HCT116 (cell line): ENCODE data around the gene AK2. TPM values are rescaled to one million over a fixed set of nuclear protein-coding genes. Genes with fewer than 3 reads are reported as not detected.

Experiments used
- ATAC-seq: fragments of 200-7000 bp; cut with Tn5 transposase; 2 replicates; pipeline ENCODE4 v1.9.1; 2020; ENCODE audit warnings: mild to moderate bottlenecking, moderate library complexity
- BruUV-seq: library from RNA; stranded (reverse); fragments of 400-500 nt; replicated peaks from 2 replicates; lab custom pipeline; 2021; lab: Mats Ljungman, UMichigan
- CTCF ChIA-PET: fragments of 300-600 bp; sonication (Branson Sonifier 250); formaldehyde crosslinking; loops from one replicate; lab custom pipeline; 2021; ENCODE audit warnings: antibody characterized with exemption; lab: Charles Lee
- POLR2A ChIA-PET: fragments of 300-600, 350-600 bp; sonication (Branson Sonifier 250); formaldehyde crosslinking; loops from one replicate; lab custom pipeline; 2021; ENCODE audit warnings: antibody characterized with exemption; lab: Charles Lee
- RAD21 ChIA-PET, 2 experiments: fragments of 300-600 bp; sonication (Branson Sonifier 250); formaldehyde crosslinking; loops; one replicate each; lab custom pipeline; 2023; ENCODE audit warnings: low total read pairs in 2 of 2; ENCODE audit not compliant: uncharacterized antibody in 2 of 2, unreplicated experiment in 2 of 2, low non-redundant PET in 1 of 2; lab: Charles Lee
- DNase-seq: peaks from one replicate; pipeline ENCODE4 v3.0.0-alpha.2; 2010; ENCODE audit warnings: low read depth, low spot score
- H2AFZ ChIP-seq: fragments of 200-600 bp; shearing (Covaris generic), sonication (generic); 2 replicates; pipeline ENCODE4 v1.6.1; 2017; ENCODE audit warnings: low read depth, mixed run types, mixed read lengths, antibody characterized with exemption, low read length; ENCODE audit not compliant: poor library complexity, severe bottlenecking
- H3K27ac ChIP-seq: 2 replicates; pipeline ENCODE4 v1.5.1; 2012; ENCODE audit warnings: low read depth, low read length
- H3K27me3 ChIP-seq: fragments of 200-600 bp; sonication (generic); 2 replicates; pipeline ENCODE4 v1.6.1; 2016; ENCODE audit warnings: mixed run types, low read length, mixed read lengths; ENCODE audit not compliant: insufficient read depth
- H3K36me3 ChIP-seq, 2 experiments: fragments of 200-500 bp in 1 of 2; fragments of 200-600 bp in 1 of 2; sonication (Bioruptor generic) in 1 of 2; sonication (generic) in 1 of 2; 2 replicates each; pipeline versions ENCODE4 v1.5.1 to v1.6.1; 2014 to 2016; ENCODE audit warnings: low read length in 2 of 2, inconsistent platforms in 1 of 2, mixed read lengths in 1 of 2, mixed run types in 1 of 2; ENCODE audit not compliant: insufficient read depth in 2 of 2, control insufficient read depth in 1 of 2
- H3K4me1 ChIP-seq, 2 experiments: fragments of 200-600 bp in 1 of 2; sonication (generic) in 1 of 2; 2 replicates each; pipeline versions ENCODE4 v1.5.1 to v1.6.1; 2012 to 2017; ENCODE audit warnings: low read length in 2 of 2, inconsistent platforms in 1 of 2, mild to moderate bottlenecking in 1 of 2, mixed read lengths in 1 of 2, mixed run types in 1 of 2, moderate library complexity in 1 of 2; ENCODE audit not compliant: insufficient read depth in 2 of 2, control insufficient read depth in 1 of 2
- H3K4me2 ChIP-seq: fragments of 200-600 bp; sonication (generic); 2 replicates; pipeline ENCODE4 v1.6.1; 2017; ENCODE audit warnings: mixed run types, low read length, mixed read lengths
- H3K4me3 ChIP-seq, 2 experiments: fragments of 200-600 bp in 1 of 2; sonication (generic) in 1 of 2; replicated peaks in 1 of 2; 2 replicates each; pipeline ENCODE4 v1.5.1; 2011 to 2016; ENCODE audit warnings: low read length in 2 of 2, control low read depth in 1 of 2, low read depth in 1 of 2, mild to moderate bottlenecking in 1 of 2, mixed read lengths in 1 of 2, mixed run types in 1 of 2
- H3K79me2 ChIP-seq: fragments of 200-600 bp; sonication (generic); 2 replicates; pipeline ENCODE4 v1.6.1; 2017; ENCODE audit warnings: mild to moderate bottlenecking, mixed run types, low read length, moderate library complexity, mixed read lengths; ENCODE audit not compliant: insufficient read depth
- H3K9ac ChIP-seq: fragments of 200-600 bp; sonication (generic); 2 replicates; pipeline ENCODE4 v1.6.1; 2016; ENCODE audit warnings: low read length, mixed read lengths
- H3K9me2 ChIP-seq: fragments of 200-600 bp; sonication (generic), shearing (Covaris generic); 2 replicates; pipeline ENCODE4 v1.6.1; 2017; ENCODE audit warnings: mixed run types, mild to moderate bottlenecking, moderate library complexity; ENCODE audit not compliant: insufficient read depth
- H3K9me3 ChIP-seq, 2 experiments: fragments of 200-500 bp in 1 of 2; fragments of 200-600 bp in 1 of 2; sonication (Bioruptor generic) in 1 of 2; sonication (generic) in 1 of 2; 2 replicates each; pipeline ENCODE4 v1.6.1; 2014 to 2017; ENCODE audit warnings: low read length in 2 of 2, mixed read lengths in 2 of 2, inconsistent platforms in 1 of 2, low read depth in 1 of 2, mild to moderate bottlenecking in 1 of 2, mixed run types in 1 of 2, moderate library complexity in 1 of 2; ENCODE audit not compliant: control insufficient read depth in 1 of 2, insufficient read depth in 1 of 2
- H4K20me1 ChIP-seq: fragments of 200-600 bp; sonication (generic), shearing (Covaris generic); 2 replicates; pipeline ENCODE4 v1.6.1; 2017; ENCODE audit warnings: mixed run types, mild to moderate bottlenecking, moderate library complexity; ENCODE audit not compliant: insufficient read depth
- CBX3 ChIP-seq: IDR thresholded peaks from 2 replicates; pipeline ENCODE4 v1.6.1; 2012; ENCODE audit warnings: low read depth
- CEBPB ChIP-seq: IDR thresholded peaks from 2 replicates; pipeline ENCODE4 v1.6.1; 2012; ENCODE audit warnings: low read depth
- EGR1 ChIP-seq: IDR thresholded peaks from 2 replicates; pipeline ENCODE4 v1.6.1; 2012; ENCODE audit warnings: low read depth
- ELF1 ChIP-seq: IDR thresholded peaks from 2 replicates; pipeline ENCODE4 v1.6.1; 2012; ENCODE audit warnings: low read depth, borderline replicate concordance
- EZH2 ChIP-seq: fragments of 200-600 bp; sonication (generic); IDR thresholded peaks from 2 replicates; pipeline ENCODE4 v1.6.1; 2017; ENCODE audit warnings: antibody characterized with exemption, mixed run types
- JUND ChIP-seq: IDR thresholded peaks from 2 replicates; pipeline ENCODE4 v1.6.1; 2012
- POLR2A ChIP-seq: IDR thresholded peaks from 2 replicates; pipeline ENCODE4 v1.7.0; 2011; ENCODE audit warnings: borderline replicate concordance; ENCODE audit not compliant: insufficient read depth, insufficient read length; ENCODE audit errors: extremely low read depth
- POLR2AphosphoS5 ChIP-seq: IDR thresholded peaks from 2 replicates; pipeline ENCODE4 v1.6.1; 2011; ENCODE audit warnings: mild to moderate bottlenecking, low read depth, low read length, moderate library complexity
- RAD21 ChIP-seq: IDR thresholded peaks from 2 replicates; pipeline ENCODE4 v1.6.1; 2012; ENCODE audit warnings: low read depth, mild to moderate bottlenecking
- YY1 ChIP-seq: IDR thresholded peaks from 2 replicates; pipeline ENCODE4 v1.6.1; 2011; ENCODE audit warnings: low read length, low read depth, moderate library complexity, mild to moderate bottlenecking; ENCODE audit not compliant: insufficient replicate concordance; ENCODE audit errors: extremely low read depth
- ZFX ChIP-seq: fragments of 450-650 bp; IDR thresholded peaks from 2 replicates; pipeline ENCODE4 v1.6.1; 2017
- ZNF274 ChIP-seq: fragments of 200-500 bp; sonication (Bioruptor generic); IDR thresholded peaks from 2 replicates; pipeline ENCODE4 v1.6.1; 2014; ENCODE audit warnings: mild to moderate bottlenecking, low read depth, low read length, inconsistent platforms
- intact Hi-C: fragments of 100-400 bp; cut with micrococcal nuclease; formaldehyde crosslinking; loops from 2 replicates; pipeline ENCODE4 v1.10.0; 2022
- total RNA-seq: library from RNA; stranded (reverse); gene quantifications from one replicate; pipeline ENCODE4 v1.2.1, GENCODE V29; 2021; ENCODE audit not compliant: unreplicated experiment
- TF ChIP-seq, protein P1 (sequence below): IDR thresholded peaks from 2 replicates; pipeline ENCODE4 v1.6.1; 2012

AK2 gene
- total RNA-seq, 1 experiment from 2014 or later: 233 TPM

DNA sequence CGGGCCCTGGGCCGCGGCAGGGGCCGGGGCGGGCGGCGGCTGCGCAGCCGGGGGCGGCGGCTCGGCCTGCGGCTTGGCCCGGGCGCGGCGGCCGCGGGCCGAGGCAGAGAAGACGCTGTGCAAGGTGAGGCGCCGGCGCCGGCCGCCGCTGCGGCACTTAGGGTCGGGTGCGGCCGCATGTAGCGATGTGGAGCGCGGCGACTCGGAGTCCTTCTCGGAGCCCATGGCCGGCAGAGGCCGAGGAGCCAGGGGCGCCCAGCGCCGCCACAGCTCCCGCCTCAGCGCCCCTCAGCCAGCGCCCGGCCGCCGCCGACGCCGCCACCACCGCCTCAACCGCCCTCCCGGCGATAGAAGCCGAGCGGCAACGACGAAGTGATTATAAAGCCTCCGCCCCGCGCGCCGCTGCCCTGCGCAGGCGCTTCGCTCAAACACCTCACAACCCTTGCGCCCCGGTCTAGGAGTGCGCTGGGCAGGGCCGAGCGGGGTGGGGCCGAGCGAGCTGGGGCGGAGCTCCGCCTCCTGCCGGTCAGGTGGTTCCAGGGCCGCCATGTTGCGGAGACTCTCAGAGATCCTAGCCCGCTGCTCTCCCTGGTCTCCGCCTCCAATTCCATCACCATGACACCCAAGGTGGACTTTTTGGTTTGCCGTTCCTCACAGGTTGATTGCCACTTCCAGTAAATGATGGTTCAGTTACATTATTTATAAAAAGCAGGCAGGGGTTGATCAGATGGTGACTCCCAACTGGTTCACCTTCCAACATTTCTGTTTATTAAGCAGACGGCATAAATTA, 72.0 kb downstream of the AK2 start, which contains the start of gene RNF19B (continued):
- TF ChIP-seq POLR2AphosphoS5 (peak; percentile 100), EGR1 (no peak), ZNF274 (no peak), YY1 (peak; percentile 91), POLR2A (peak; percentile 97)

DNA sequence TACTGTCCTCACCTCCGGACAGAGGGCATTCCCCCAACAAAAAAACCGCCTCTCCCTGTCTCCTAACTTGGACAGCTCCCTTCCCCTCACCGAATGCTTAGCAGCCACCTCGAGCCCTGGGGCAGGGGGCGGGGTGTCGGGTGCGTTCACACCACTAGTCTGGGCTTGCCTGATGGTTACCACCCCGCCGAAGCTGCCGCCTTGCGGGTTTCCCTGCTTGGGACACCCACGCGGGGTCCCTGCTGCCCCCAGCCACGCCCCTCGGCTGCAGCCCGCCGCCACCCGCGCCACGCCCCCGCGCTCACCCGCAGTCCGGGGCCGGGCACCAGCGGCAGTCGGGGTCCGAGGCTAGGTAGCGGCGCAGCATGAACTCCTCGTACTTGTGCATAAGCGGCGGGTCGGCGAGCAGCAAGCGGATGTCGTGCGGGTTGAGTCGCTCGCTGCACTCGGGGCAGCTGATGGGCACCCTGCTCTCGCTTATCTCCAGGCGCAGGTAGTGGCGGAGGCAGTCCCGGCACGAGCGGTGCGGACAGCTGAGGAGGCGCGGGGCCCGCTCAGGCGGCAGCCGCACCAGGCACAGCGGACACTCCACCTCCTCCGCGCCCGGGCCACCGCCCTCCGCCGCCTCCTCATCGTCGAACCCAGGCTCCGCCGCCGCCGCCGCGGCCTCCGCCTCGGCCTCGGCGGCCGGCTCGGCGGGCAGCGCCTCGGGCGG, 72.8 kb downstream of the AK2 start:
- Histone ChIP-seq H3K4me3 (peak overlapping the region; percentile 71 to 86), H3K9me2 (0 out of 2 replicates have a peak, but pooled peaks cover 2% of the 10 kb centered on the region), H3K36me3 (no peaks in the 10 kb centered on the region), H3K4me1 (peaks cover 20 to 27% of the 10 kb centered on the region in 2 experiments), H3K27me3 (no peaks in the 10 kb centered on the region), H3K9me3 (no peaks in the 10 kb centered on the region), H3K79me2 (peaks cover 47% of the 10 kb centered on the region), H4K20me1 (no peaks in the 10 kb centered on the region; the same call in 1 of the 2 replicates), H3K9ac (peak overlapping the region; percentile 76), H3K27ac (peak overlapping the region; percentile 84), H3K4me2 (peak overlapping the region; percentile 99)
- no TSS peak for BruUV-seq
- intact Hi-C loops: loop anchor here (2.0 kb wide), 1 partner anchor 25 kb away; no protein-coding TSS in a partner anchor
- ATAC-seq: peak; percentile 46
- ChIA-PET POLR2A (interaction anchor here (1.1 to 2.5 kb wide), 9 partner anchors 10 to 87 kb away, joined by 3 to 41 read pairs (median 5); no protein-coding TSS in a partner anchor), RAD21 (interaction anchor here in 1 of 2 experiments (1.5 kb wide), 1 partner anchor 43 kb away, joined by 4 read pairs; no protein-coding TSS in a partner anchor), CTCF (interaction anchor here (1.0 kb wide), 1 partner anchor 31 kb away, joined by 3 read pairs; no protein-coding TSS in a partner anchor)
- TF ChIP-seq EZH2 (no peak), CEBPB (no peak), CBX3 (no peak), ELF1 (no peak), EGR1 (peak; percentile 70), JUND (no peak), POLR2AphosphoS5 (0 out of 2 replicates have a peak, but pooled peaks have one; percentile 27), ZFX (peak; percentile 52; the same call in 1 of the 2 replicates), RAD21 (no peak)
- TF ChIP-seq, protein P1, sequence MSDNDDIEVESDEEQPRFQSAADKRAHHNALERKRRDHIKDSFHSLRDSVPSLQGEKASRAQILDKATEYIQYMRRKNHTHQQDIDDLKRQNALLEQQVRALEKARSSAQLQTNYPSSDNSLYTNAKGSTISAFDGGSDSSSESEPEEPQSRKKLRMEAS: peak; percentile 33
- TF ChIP-seq, all 23 proteins: peak for 4
- H2AFZ ChIP-seq: no peak overlapping the region
- no peak for DNase-seq
